Inflammatory macrophage treated with lipopolysaccharide for 4 hours (primary cell): ENCODE results near the gene SMOC2.
"Not testable (repeated sequence)": the region's sequence is repeated elsewhere in the genome, so short reads cannot be mapped to it uniquely, and the experiment has no call there.

ENCODE experiments used
- DNase-seq: peaks from one replicate; pipeline ENCODE4 v3.0.0-alpha.2; 2020

SMOC2 gene

GRCh38 chr6:168695701-168696100 is 254.7 kb downstream of the SMOC2 start:
- no peak for DNase-seq

DNA sequence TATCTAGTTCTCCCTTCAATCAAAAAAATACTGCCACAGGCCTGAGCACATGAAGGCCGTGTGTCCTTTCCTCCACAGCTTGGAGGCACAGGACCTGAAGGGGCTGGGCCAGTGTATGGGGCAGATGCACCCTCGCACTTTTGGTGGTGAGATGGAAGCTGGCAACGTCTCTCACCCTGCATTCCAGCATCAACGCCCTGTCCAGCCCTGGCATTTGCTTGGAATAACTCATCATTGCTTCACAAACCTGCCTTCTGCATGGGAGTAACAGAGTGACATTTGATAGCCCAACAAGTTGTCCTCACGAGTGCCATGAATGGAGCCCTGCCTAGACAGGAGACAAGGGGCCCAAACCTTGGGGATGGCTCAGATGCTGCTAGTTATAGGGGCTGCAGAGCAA is 257.9 kb downstream of the SMOC2 start:
- no peak for DNase-seq

- DNase-seq, result no peak
Observed at GRCh38 chr6:168699631-168700295, 258.8 kb downstream of the SMOC2 start.

DNA sequence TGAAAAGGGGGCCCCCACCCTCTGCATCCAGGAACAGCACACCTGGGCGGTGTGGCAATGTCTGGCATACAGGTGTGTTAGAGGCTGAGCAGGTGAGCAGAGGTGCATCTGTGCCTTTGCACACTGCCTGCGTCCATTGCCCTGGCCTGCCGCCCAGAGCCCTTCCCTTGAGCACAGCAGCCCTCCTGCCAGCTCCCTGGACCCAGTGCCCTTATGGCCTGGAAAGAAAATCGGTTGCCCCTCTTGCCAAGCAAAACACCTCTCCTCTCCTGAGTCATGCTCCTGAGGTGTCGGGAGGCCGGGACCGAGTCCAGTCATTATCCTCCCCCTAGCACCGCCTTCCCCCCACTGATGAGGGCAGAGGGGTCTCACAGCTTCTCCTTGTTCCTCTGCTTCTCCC is 259.9 kb downstream of the SMOC2 start:
- DNase-seq, result no peak

- DNase-seq, result no peak
Observed at GRCh38 chr6:168703990-168704389, 263.0 kb downstream of the SMOC2 start.

- no peak for DNase-seq
Observed at GRCh38 chr6:168704678-168705077, 263.7 kb downstream of the SMOC2 start.

DNA sequence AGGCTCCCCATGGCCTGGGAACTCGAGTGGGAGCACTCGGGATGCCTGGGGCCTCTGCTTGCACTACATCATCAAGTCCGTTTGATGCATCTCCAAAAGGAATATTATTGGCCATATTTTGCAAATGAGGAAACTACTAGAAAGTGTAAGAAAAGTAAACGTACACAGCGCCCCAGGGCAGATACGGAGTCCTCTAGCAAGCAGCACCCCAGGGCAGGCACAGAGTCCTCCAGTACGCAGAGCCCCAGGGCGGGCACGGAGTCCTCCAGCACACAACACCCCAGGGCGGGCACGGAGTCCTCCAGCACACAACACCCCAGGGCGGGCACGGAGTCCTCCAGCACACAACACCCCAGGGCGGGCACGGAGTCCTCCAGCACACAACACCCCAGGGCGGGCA is 264.3 kb downstream of the SMOC2 start:
- not testable (repeated sequence) for DNase-seq

- DNase-seq, result no peak
Observed at GRCh38 chr6:168706471-168707177, 265.6 kb downstream of the SMOC2 start.

DNA sequence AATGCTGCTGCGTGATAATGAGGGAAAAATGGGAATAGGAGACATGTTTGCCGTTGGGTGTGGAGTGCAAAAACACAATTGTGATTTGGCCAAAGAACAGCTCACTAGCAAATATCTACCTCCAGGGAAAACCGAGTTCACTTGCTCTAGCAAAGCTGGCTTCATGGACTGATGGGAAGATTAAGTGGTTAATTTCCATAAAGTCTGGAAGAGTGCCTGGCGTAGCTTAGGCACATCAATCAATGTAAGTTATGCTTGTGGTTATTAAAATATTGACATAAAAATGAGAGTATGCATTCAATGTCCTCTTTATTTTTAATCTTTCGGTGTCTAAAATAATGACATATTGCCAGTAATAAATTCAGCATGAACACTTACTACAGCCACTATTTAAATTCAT is 267.5 kb downstream of the SMOC2 start:
- no peak for DNase-seq

GRCh38 chr6:168708984-168709383 is 268.0 kb downstream of the SMOC2 start:
- no peak for DNase-seq

GRCh38 chr6:168709390-168709789 is 268.4 kb downstream of the SMOC2 start:
- DNase-seq, result no peak

DNA sequence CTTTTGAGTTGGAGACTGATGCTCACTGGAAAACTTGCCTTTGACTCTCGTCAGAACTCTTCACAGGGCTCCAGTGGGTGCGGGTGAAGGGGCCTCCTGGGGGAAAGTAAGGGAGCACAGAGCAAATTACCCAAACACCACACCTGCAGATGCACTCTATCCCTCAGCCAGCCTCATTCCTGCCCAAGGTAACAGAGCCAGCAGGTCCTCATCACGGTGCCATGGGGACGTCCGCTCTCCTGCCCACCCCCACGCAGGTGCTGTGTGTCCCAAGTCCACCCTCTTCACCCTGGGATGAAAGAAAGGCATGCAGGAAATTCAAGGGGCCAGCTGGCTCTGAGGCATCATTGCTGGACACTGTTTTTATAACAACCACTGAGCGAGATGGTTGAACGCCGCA is 269.0 kb downstream of the SMOC2 start:
- no peak for DNase-seq

DNA sequence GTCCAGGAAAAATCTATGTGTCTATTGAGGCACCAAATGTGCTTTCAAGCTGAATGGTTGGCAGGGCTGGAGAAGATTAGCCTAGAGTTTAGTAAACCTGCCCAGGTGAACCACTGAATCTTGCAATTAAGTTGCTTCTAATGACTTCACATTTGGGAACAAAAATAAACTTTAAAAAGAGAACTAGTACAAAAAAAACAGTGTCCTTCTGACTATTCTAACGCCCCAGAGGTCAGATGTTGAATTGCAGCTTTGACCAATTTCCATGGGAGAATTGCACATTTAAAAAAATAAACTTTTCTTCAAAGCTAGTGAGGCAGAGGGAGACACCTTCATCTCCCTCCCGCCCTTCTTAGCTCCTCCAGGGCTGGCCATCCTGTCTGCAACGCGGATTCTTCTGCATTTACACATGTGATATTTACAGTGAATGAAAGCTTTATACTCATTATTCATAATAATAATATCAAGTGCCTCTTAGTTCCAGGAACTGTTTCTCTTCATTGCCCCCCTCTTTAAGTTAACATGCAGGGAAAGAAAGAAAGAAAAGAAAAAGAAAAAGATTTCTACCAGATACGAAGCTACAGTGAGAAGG is 270.2 kb downstream of the SMOC2 start:
- DNase-seq, result no peak

DNA sequence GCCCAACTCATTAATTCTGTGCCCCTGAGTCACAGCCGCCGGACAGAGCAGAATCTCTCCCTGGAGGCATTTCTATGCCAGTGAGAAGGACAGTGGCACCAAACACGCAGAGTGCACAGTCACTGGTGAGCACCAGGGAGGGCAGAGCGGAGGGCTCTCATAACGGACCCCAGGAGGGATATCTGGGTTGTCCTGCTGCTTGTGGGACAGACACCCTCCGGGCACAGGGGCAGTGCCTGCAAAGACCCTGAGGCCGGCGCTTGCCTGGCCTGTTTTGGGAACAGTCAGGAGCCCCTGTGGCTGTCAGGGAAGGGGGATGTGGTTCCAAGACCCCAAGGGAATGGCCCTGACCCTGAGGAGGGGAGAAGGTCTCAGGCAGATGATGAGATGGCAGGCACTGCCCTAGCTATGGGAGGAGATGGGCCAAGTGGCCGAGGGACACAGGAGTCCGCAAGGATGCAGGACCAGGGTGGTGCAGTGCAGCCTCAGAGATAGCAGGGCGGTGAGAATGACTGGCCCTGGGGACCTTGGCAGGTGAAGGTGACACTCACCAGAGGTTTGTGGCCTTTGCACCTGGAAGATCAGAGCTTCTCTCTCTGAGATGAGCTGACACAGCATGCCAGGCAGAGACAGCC is 270.8 kb downstream of the SMOC2 start:
- no peak for DNase-seq

DNA sequence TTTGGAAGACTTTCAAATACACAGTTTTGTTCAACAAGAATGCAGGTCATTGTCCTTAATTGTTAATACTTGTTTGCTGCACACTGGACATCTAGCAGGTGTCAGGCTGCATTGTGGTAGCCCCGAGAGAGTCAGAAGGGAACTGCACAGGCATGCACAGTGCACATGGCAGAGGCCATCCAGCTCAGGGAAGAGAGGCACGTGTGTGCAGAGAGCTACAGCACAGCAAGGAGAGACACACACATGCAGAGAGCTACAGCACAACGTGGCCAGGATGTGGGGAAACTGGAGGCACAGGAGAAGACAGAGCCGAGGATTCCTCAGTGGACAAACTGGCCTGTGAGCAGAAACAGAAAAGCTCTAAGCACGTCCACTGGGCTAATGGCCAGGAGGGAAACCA is 272.0 kb downstream of the SMOC2 start:
- DNase-seq, result no peak

GRCh38 chr6:168713839-168714238 is 272.9 kb downstream of the SMOC2 start:
- no peak for DNase-seq

DNA sequence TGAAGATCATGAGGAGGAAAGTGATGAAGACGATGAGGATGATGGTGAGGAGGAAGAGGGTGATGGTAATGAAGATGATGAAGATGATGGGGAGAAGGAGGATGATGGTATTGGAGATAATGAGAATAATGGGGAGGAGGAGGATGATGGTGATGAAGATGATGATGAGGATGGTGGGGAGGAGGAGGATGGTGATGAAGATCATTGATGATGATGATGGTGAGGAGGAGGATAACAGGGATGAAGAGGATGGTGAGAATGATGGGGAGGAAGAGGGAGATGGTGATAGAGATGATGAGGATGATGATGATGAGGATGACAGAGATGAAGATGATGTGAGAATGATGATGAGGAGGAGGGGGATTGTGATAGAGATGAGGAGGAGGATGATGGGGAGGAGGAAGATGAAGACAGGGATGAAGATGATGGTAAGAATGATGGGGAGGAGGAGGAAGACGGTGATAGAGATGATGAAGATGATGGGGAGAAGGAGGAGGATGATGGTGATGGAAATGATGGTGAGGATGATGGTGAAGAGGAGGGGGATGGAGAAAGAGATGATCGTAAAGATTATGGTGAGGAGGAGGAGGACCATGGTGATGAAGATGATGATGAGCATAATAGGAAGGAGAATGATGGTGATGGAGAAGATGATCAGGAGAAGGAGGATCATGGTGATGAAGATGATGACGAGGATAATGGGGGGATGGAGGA is 273.7 kb downstream of the SMOC2 start:
- no peak for DNase-seq

DNA sequence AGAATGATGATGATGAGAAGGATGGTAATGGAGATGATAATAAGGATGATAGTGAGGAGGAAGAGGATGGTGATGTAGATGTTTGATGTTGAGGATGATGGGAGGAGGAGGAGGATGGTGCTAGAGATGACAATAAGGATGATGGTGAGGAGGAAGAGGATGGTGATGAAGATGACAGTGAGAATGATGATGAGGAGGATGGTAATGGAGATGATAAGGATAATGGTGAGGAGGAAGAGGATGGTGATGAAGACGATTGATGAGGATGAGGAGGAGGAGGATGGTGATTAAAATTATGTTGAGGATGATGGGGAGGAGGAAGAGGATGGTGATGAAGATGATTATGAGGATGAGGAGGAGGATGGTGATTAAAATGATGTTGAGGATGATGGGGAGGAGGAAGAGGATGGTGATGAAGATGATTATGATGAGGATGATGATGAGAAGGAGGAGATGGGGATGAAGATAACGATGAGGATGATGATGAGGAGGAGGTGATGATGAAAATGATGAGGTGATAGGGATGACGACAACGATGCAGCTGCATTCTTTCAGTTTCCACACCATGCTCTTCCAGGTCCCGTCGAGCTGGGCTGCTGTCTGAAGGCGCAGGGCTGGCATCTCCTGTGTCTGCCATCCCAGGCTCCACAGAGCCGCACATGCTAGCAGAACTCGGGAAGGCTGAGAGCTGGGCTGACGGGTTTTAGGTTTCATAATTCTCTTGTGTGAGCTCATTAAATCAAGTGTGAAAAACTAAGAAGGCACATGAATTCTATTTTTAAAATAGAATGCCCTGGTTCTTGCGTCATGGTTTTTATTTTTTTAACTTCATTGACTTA is 274.9 kb downstream of the SMOC2 start:
- no peak for DNase-seq

GRCh38 chr6:168716581-168716980 is 275.6 kb downstream of the SMOC2 start:
- DNase-seq, result no peak

- no peak for DNase-seq
Observed at GRCh38 chr6:168717491-168717890, 276.5 kb downstream of the SMOC2 start.
